Upper lobe of left lung (tissue), 4 donors: ENCODE results near the gene FNDC3B.

Experiments
- EP300 ChIP-seq, 4 donors: sonication (generic); formaldehyde crosslinking; IDR thresholded peaks; one replicate each; pipeline ENCODE4 v1.5.1; 2017; ENCODE audit warnings: antibody characterized with exemption in 4 of 4, control low read depth in 2 of 4
- POLR2A ChIP-seq, 4 donors: fragments of 450-650 bp; IDR thresholded peaks; one replicate each; pipeline ENCODE4 v1.5.1; 2016 to 2017; ENCODE audit warnings: antibody characterized with exemption in 4 of 4, mild to moderate bottlenecking in 2 of 4
- POLR2AphosphoS5 ChIP-seq, 2 donors: sonication (generic); formaldehyde crosslinking; IDR thresholded peaks; one replicate each; pipeline ENCODE4 v1.5.1; 2017; ENCODE audit warnings: antibody characterized with exemption in 2 of 2
- TF ChIP-seq, protein P1 (sequence below), 6 experiments: fragments of 450-650 bp in 4 of 6; fragments of 200-600 bp in 2 of 6; sonication (generic) in 2 of 6; IDR thresholded peaks; one replicate each; pipeline ENCODE4 v1.5.1; 2016 to 2019; ENCODE audit warnings: antibody characterized with exemption in 6 of 6

DNA sequence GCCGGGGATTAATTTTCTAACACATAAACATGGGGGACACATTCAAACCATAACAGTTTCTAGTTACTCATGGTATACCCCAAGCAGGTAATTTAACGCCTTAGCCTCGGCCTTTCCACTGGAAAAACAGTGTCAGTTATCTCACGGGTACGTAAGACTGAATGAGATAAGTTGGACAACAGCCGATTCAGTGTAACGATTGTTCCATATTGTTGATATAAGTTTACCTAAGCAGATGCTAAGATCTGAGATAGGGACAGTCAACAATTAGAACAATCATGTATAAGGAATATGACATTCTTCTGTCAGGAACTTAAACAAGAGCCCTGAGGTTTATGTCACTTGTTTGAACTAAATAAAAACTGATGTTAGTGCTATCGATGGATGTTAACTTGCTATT, 278.1 kb downstream of the FNDC3B start:
- TF ChIP-seq EP300 (IDR thresholded peaks at IDR 0.05) (no peak), POLR2AphosphoS5 (IDR thresholded peaks at IDR 0.05) (no peak), POLR2A (IDR thresholded peaks at IDR 0.05) (no peak)
- TF ChIP-seq, protein P1, sequence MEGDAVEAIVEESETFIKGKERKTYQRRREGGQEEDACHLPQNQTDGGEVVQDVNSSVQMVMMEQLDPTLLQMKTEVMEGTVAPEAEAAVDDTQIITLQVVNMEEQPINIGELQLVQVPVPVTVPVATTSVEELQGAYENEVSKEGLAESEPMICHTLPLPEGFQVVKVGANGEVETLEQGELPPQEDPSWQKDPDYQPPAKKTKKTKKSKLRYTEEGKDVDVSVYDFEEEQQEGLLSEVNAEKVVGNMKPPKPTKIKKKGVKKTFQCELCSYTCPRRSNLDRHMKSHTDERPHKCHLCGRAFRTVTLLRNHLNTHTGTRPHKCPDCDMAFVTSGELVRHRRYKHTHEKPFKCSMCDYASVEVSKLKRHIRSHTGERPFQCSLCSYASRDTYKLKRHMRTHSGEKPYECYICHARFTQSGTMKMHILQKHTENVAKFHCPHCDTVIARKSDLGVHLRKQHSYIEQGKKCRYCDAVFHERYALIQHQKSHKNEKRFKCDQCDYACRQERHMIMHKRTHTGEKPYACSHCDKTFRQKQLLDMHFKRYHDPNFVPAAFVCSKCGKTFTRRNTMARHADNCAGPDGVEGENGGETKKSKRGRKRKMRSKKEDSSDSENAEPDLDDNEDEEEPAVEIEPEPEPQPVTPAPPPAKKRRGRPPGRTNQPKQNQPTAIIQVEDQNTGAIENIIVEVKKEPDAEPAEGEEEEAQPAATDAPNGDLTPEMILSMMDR (IDR thresholded peaks at IDR 0.05): no peak
